GM19043 (cell line): ENCODE results near the gene CENPE.

Source experiments
- ATAC-seq: cut with Tn5 transposase; IDR thresholded peaks from one replicate; pipeline ENCODE4 v1.9.1; 2021; ENCODE audit warnings: low read depth; ENCODE audit not compliant: unreplicated experiment

The CENPE gene

GRCh38 chr4:103136671-103137445 is 61.3 kb downstream of the CENPE start:
- no peak for ATAC-seq

GRCh38 chr4:103129174-103129573 is 69.0 kb downstream of the CENPE start:
- no peak for ATAC-seq

GRCh38 chr4:103126126-103126525 is 72.0 kb downstream of the CENPE start:
- no peak for ATAC-seq

GRCh38 chr4:103123114-103123513 is 75.0 kb downstream of the CENPE start:
- ATAC-seq = no peak

- ATAC-seq = no peak
Observed at GRCh38 chr4:103118166-103118565, 80.0 kb downstream of the CENPE start.

GRCh38 chr4:103111598-103111997 is 86.5 kb downstream of the CENPE start:
- ATAC-seq = no peak

GRCh38 chr4:103108542-103108941 is 89.6 kb downstream of the CENPE start:
- ATAC-seq = no peak

- ATAC-seq = no peak
Observed at GRCh38 chr4:103105558-103106356, 92.4 kb downstream of the CENPE start.

GRCh38 chr4:103104886-103105285 is 93.3 kb downstream of the CENPE start:
- ATAC-seq = no peak

GRCh38 chr4:103100691-103101090 is 97.5 kb downstream of the CENPE start:
- no peak for ATAC-seq

GRCh38 chr4:103099691-103100392 is 98.3 kb downstream of the CENPE start, which contains the start of gene BDH2:
TSS of gene BDH2 (minus strand) at chr4:103099834. CDS start at chr4:103096254, 3,580 bp downstream.
- ATAC-seq = peak; percentile 98

GRCh38 chr4:103098756-103099440 is 99.2 kb downstream of the CENPE start:
- ATAC-seq = no peak

GRCh38 chr4:103098341-103098740 is 99.8 kb downstream of the CENPE start:
- ATAC-seq = no peak

- ATAC-seq = no peak
Observed at GRCh38 chr4:103097112-103097511, 101.0 kb downstream of the CENPE start.

GRCh38 chr4:103095080-103095479 is 103.1 kb downstream of the CENPE start:
- no peak for ATAC-seq

GRCh38 chr4:103092245-103092644 is 105.9 kb downstream of the CENPE start:
- no peak for ATAC-seq

GRCh38 chr4:103091601-103092223 is 106.4 kb downstream of the CENPE start:
- ATAC-seq = peak; percentile 74

- ATAC-seq = no peak
Observed at GRCh38 chr4:103089481-103089880, 108.7 kb downstream of the CENPE start.

GRCh38 chr4:103086551-103086950 is 111.6 kb downstream of the CENPE start:
- no peak for ATAC-seq

- ATAC-seq = no peak
Observed at GRCh38 chr4:103085555-103086196, 112.5 kb downstream of the CENPE start.
